ENCODE measurements around the gene LHX4. TPM values are rescaled to one million over a fixed set of nuclear protein-coding genes. Genes with fewer than 3 reads are reported as not detected.

Gene LHX4
- total and polyA plus RNA-seq, 2 of the 4 experiments (the other 2 are of a cell fraction) = 0.05 to 0.18 TPM

DNA sequence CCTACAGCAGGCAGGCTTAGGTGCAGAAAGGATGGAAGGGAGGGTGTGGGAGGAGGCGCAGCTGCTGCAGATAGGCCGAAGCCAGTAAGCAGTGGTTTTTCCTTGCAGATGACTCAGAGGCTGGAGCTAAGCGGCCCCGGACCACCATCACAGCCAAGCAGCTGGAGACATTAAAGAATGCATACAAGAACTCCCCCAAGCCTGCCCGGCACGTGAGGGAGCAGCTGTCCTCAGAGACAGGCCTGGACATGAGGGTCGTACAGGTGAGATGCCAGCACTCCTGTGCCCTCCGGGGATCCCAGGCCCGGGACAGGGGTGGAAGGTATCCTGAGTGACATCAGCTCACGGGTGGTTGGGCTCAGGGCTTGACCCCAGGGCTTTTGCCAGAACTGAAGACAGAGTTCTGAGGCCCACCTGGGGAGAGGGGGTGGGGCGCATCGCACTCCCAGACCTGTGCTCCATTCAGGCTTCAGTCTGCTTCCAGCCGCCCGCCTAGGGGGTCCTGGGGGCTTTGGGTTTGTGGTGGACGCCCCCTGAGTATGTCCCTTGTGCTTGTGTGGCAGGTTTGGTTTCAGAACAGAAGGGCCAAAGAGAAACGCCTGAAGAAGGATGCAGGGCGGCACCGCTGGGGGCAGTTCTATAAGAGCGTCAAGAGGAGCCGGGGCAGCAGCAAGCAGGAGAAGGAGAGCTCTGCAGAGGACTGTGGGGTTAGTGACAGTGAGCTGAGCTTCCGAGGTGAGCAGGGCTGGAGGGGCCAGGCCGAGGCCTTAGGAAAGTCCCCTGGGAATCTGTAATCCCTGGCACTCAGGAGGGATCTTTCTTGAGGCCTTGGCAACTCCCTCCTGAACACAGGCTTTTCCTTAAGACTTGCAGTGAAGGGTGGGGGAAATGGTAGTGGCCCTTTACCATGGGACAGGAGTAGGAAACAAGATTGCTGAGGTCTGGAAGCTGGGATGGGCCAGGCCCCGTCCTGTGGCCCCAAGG, 41.5 kb downstream of the LHX4 start:
- POLR2A ChIA-PET (ENCODE audit: unreplicated experiment) = no interaction called here
- CTCF ChIA-PET = interaction anchor here (0.8 to 1.6 kb wide), 4 partner anchors 19 to 164 kb away, joined by 3 to 5 read pairs (median 3); no protein-coding TSS in a partner anchor
- no TSS peak for BruUV-seq (replicated peaks)

More for the DNA sequence above, 41.5 kb downstream of the LHX4 start:
- intact Hi-C loops (cut with micrococcal nuclease) = no loop called here
- Histone ChIP-seq H3K9ac (ENCODE audit: low read depth, low read length) (no peak overlapping the region), H4K5ac (ENCODE audit: low read depth, low read length) (no peak overlapping the region), H3K14ac (replicated peaks; ENCODE audit: low read depth, low read length) (peak overlapping the region; percentile 68; the same call in 1 of the 2 replicates), H3K23ac (ENCODE audit: low read depth, low read length) (0 out of 2 replicates have a peak overlapping the region, but pooled peaks have one; percentile 68), H3K9me1 (ENCODE audit: insufficient read depth, low read length) (peaks cover 14% of the 10 kb centered on the region; the same call in 1 of the 2 replicates), H3K18ac (ENCODE audit: low read depth, low read length) (no peak overlapping the region), H3K4me3 (ENCODE audit: insufficient read depth, low read depth, low read length) (no peak overlapping the region), H2AK9ac (replicated peaks; ENCODE audit: low read depth, low read length, poor library complexity) (peak overlapping the region; percentile 74), H2BK120ac (ENCODE audit: low read depth, low read length) (peak overlapping the region; percentile 65), H3K4me2 (ENCODE audit: low read depth, low read length) (no peak overlapping the region), H2BK15ac (ENCODE audit: low read depth, low read length) (no peak overlapping the region; the same call in 2 of the 3 replicates), H2AFZ (replicated peaks; ENCODE audit: low read length, poor library complexity) (peak overlapping the region; percentile 74), H2BK5ac (ENCODE audit: low read depth, low read length, poor library complexity, severe bottlenecking) (peak overlapping the region; percentile 43), H3K27me3 (ENCODE audit: control insufficient read depth, insufficient read depth, low read length) (no peaks in the 10 kb centered on the region), H2BK20ac (ENCODE audit: low read depth, low read length) (peak overlapping the region; percentile 66), H2AK5ac (ENCODE audit: low read depth, low read length) (peak overlapping the region; percentile 77; the same call in 1 of the 2 replicates), H4K20me1 (ENCODE audit: insufficient read depth, low read length) (peaks cover 7% of the 10 kb centered on the region; the same call in 1 of the 2 replicates), H3K4ac (ENCODE audit: low read depth, low read length) (peak overlapping the region; percentile 59), H3K9me3 (ENCODE audit: control insufficient read depth, insufficient read depth, low read length) (no peaks in the 10 kb centered on the region), H3K56ac (ENCODE audit: extremely low read depth, insufficient read depth, low read length) (no peak overlapping the region), H4K91ac (ENCODE audit: insufficient read depth, low read depth, low read length) (peak overlapping the region; percentile 50; the same call in 1 of the 2 replicates), H3K79me1 (ENCODE audit: low read depth in 1 of 2, low read length in 2 of 2) (no peaks in the 10 kb centered on the region), H4K8ac (ENCODE audit: low read depth in 2 of 2, low read length in 2 of 2) (peak overlapping the region in 1 of 2 experiments; percentile 50; a peak in 1 of 4 replicates), H3K27ac (ENCODE audit: insufficient read depth, low read length) (peak overlapping the region; percentile 30; the same call in 1 of the 2 replicates), H3K4me1 (ENCODE audit: control insufficient read depth, insufficient read depth, low read length) (peaks cover 9% of the 10 kb centered on the region), H3K36me3 (ENCODE audit: control insufficient read depth, insufficient read depth, low read length) (peaks cover 27% of the 10 kb centered on the region)
- dilution Hi-C loops (cut with HindIII; ENCODE audit: low sequenced_read_pairs, unreplicated experiment) = no loop called here
- in situ Hi-C loops (cut with MboI; ENCODE audit: low sequenced_read_pairs) = loop anchor here (25.0 kb wide), 1 partner anchor 891 kb away; no protein-coding TSS in a partner anchor
- DNase-seq = peak; percentile 88
- peak; percentile 93 for ATAC-seq (ENCODE audit: low read depth)
- 73% methylated on average over 10 of the region's 23 CpGs; no CpG with 5 or more reads in 1 of the 2 experiments for WGBS, 2 experiments (ENCODE audit: extremely low coverage in 2 of 2, insufficient read length in 1 of 2)
- TF ChIP-seq ELK1 (IDR thresholded peaks at IDR 0.05; ENCODE audit: borderline replicate concordance, low read depth, low read length) (no peak), SMC3 (IDR thresholded peaks at IDR 0.05; ENCODE audit: low read depth, low read length) (no peak), RAD21 (IDR thresholded peaks at IDR 0.05; ENCODE audit: low read length) (no peak), MAFK (IDR thresholded peaks at IDR 0.05; ENCODE audit: low read depth, low read length) (no peak), RCOR1 (IDR thresholded peaks at IDR 0.05; ENCODE audit: insufficient replicate concordance, low read length) (no peak), BHLHE40 (IDR thresholded peaks at IDR 0.05; ENCODE audit: low read depth, low read length) (peak; percentile 98), RFX5 (IDR thresholded peaks at IDR 0.05; ENCODE audit: low read depth, low read length) (no peak), FOS (IDR thresholded peaks at IDR 0.05; ENCODE audit: low read depth, low read length) (peak; percentile 51; the same call in 1 of the 2 replicates), MXI1 (IDR thresholded peaks at IDR 0.05; ENCODE audit: borderline replicate concordance, low read depth, low read length) (no peak), NFE2L2 (IDR thresholded peaks at IDR 0.05; ENCODE audit: low read depth, low read length) (no peak), POLR2A (IDR thresholded peaks at IDR 0.05; ENCODE audit: low read depth, low read length) (no peak), CHD1 (IDR thresholded peaks at IDR 0.05; ENCODE audit: low read depth, low read length) (no peak)
- TF ChIP-seq, protein P1, sequence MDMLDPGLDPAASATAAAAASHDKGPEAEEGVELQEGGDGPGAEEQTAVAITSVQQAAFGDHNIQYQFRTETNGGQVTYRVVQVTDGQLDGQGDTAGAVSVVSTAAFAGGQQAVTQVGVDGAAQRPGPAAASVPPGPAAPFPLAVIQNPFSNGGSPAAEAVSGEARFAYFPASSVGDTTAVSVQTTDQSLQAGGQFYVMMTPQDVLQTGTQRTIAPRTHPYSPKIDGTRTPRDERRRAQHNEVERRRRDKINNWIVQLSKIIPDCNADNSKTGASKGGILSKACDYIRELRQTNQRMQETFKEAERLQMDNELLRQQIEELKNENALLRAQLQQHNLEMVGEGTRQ (IDR thresholded peaks at IDR 0.05; ENCODE audit: low read depth, low read length) = peak; percentile 75

Data from IMR-90 (cell line).